Brain microvascular endothelial cell (primary cell): Measurements from ENCODE around the gene ADSS2.
A peak's percentile ranks its signal among the peaks of the same experiment; 100 is the strongest.
"Not testable (repeated sequence)": the region's sequence is repeated elsewhere in the genome, so short reads cannot be mapped to it uniquely, and the experiment has no call there.

Source experiments
- DNase-seq: peaks from one replicate; pipeline ENCODE4 v3.0.0-alpha.2; 2020
- H3K27ac ChIP-seq: fragments of 250-450 bp; sonication (Bioruptor Pico); 2 replicates; pipeline ENCODE4 v1.5.1; 2020; ENCODE audit warnings: mild to moderate bottlenecking, moderate library complexity
- H3K27me3 ChIP-seq: fragments of 250-450 bp; sonication (Bioruptor Pico); replicated peaks from 2 replicates; pipeline ENCODE4 v1.5.1; 2020; ENCODE audit warnings: mild to moderate bottlenecking
- H3K36me3 ChIP-seq: fragments of 250-450 bp; sonication (Bioruptor Pico); replicated peaks from 2 replicates; pipeline ENCODE4 v1.5.1; 2020; ENCODE audit warnings: mild to moderate bottlenecking
- H3K4me3 ChIP-seq: 2 replicates; pipeline ENCODE4 v1.5.1; 2011; ENCODE audit warnings: low read depth, mild to moderate bottlenecking, control low read depth, low read length, moderate library complexity
- CTCF ChIP-seq: IDR thresholded peaks from 2 replicates; pipeline ENCODE4 v1.5.1; 2011; ENCODE audit warnings: low read depth, mild to moderate bottlenecking, moderate library complexity, low read length, control low read depth, inconsistent platforms; ENCODE audit errors: missing control alignments
- in situ Hi-C: cut with HindIII; loops from 2 replicates; pipeline ENCODE4 v1.10.0; 2017; ENCODE audit warnings: low sequenced_read_pairs, low pct_ligation_motif_present

The ADSS2 gene

GRCh38 chr1:244384066-244384465 lies 67.6 kb downstream of the ADSS2 start:
- no peak for DNase-seq
- no peak for TF ChIP-seq CTCF

GRCh38 chr1:244383278-244383884 lies 68.3 kb downstream of the ADSS2 start:
- no peaks in the 10 kb centered on the region for H3K27me3 ChIP-seq
- H3K4me3 ChIP-seq: no peak overlapping the region
- DNase-seq: no peak
- no peaks in the 10 kb centered on the region for H3K36me3 ChIP-seq
- H3K27ac ChIP-seq: no peak overlapping the region
- in situ Hi-C loops: no loop called here
- no peak for TF ChIP-seq CTCF

More at GRCh38 chr1:244384066-244384465, 67.6 kb downstream of the ADSS2 start:
- in situ Hi-C loops: no loop called here
- Histone ChIP-seq H3K4me3 (no peak overlapping the region), H3K36me3 (no peaks in the 10 kb centered on the region), H3K27ac (no peak overlapping the region), H3K27me3 (no peaks in the 10 kb centered on the region)

- in situ Hi-C loops: no loop called here
- Histone ChIP-seq H3K4me3 (no peak overlapping the region), H3K36me3 (no peaks in the 10 kb centered on the region), H3K27me3 (no peaks in the 10 kb centered on the region), H3K27ac (peak overlapping the region; percentile 63)
- TF ChIP-seq CTCF: no peak
- DNase-seq: peak; percentile 46
Measured at GRCh38 chr1:244381878-244382565, 69.7 kb downstream of the ADSS2 start.

GRCh38 chr1:244376126-244376525 lies 75.6 kb downstream of the ADSS2 start:
- no peak overlapping the region for H3K4me3 ChIP-seq
- H3K27me3 ChIP-seq: no peaks in the 10 kb centered on the region
- no peaks in the 10 kb centered on the region for H3K36me3 ChIP-seq
- H3K27ac ChIP-seq: no peak overlapping the region
- no peak for DNase-seq
- in situ Hi-C loops: no loop called here
- no peak for TF ChIP-seq CTCF

GRCh38 chr1:244375051-244375450 lies 76.7 kb downstream of the ADSS2 start:
- DNase-seq: no peak
- in situ Hi-C loops: no loop called here
- TF ChIP-seq CTCF: no peak
- Histone ChIP-seq H3K4me3 (no peak overlapping the region), H3K36me3 (no peaks in the 10 kb centered on the region), H3K27ac (no peak overlapping the region), H3K27me3 (no peaks in the 10 kb centered on the region)

GRCh38 chr1:244374484-244374883 lies 77.2 kb downstream of the ADSS2 start:
- H3K36me3 ChIP-seq, in situ Hi-C loops, H3K27me3 ChIP-seq, DNase-seq, H3K4me3 ChIP-seq, H3K27ac ChIP-seq: not testable (repeated sequence)
